ENCODE measurements around the gene CASZ1. TPM values are rescaled to one million over a fixed set of nuclear protein-coding genes. Genes with fewer than 3 reads are reported as not detected.

The CASZ1 gene
- total RNA-seq, 2 donors from 2014 or later: 44.3 to 50.3 TPM

DNA sequence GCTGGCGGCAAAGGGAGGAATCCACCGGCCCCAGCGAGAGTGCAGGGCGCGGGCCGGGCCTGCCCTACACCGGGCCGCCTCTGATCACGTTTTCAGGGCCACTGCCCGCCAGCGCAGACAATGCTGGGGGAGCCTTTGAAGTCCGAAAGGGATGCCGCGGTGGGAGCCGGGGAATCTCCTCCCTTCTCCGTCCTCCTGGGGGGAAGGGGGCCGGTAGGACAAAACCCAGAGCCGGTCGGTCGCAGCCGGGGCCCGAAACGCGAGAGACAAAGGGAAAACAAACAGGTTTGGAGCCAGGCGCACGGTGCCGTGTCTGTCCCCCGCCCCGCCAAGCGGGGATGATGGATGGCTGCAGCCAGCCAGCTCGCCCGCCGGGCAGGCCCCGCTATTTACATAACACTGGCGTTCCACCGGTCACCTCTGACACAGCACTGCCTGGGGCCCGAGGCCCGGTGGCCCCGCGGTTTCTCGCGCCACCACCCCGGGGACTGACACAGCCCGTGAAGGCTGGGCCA, 92.0 kb downstream of the CASZ1 start:
- Histone ChIP-seq H3K27me3 (no peaks in the 10 kb centered on the region), H3K36me3 (no peaks in the 10 kb centered on the region), H3K4me3 (no peak overlapping the region), H3K9me3 (no peaks in the 10 kb centered on the region), H3K27ac (no peak overlapping the region), H3K4me1 (peaks cover 0 to 42% of the 10 kb centered on the region in 2 donors)
- DNase-seq (ENCODE audit: low spot score): no peak
- TF ChIP-seq, protein P1, sequence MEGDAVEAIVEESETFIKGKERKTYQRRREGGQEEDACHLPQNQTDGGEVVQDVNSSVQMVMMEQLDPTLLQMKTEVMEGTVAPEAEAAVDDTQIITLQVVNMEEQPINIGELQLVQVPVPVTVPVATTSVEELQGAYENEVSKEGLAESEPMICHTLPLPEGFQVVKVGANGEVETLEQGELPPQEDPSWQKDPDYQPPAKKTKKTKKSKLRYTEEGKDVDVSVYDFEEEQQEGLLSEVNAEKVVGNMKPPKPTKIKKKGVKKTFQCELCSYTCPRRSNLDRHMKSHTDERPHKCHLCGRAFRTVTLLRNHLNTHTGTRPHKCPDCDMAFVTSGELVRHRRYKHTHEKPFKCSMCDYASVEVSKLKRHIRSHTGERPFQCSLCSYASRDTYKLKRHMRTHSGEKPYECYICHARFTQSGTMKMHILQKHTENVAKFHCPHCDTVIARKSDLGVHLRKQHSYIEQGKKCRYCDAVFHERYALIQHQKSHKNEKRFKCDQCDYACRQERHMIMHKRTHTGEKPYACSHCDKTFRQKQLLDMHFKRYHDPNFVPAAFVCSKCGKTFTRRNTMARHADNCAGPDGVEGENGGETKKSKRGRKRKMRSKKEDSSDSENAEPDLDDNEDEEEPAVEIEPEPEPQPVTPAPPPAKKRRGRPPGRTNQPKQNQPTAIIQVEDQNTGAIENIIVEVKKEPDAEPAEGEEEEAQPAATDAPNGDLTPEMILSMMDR (IDR thresholded peaks at IDR 0.05): no peak

DNA sequence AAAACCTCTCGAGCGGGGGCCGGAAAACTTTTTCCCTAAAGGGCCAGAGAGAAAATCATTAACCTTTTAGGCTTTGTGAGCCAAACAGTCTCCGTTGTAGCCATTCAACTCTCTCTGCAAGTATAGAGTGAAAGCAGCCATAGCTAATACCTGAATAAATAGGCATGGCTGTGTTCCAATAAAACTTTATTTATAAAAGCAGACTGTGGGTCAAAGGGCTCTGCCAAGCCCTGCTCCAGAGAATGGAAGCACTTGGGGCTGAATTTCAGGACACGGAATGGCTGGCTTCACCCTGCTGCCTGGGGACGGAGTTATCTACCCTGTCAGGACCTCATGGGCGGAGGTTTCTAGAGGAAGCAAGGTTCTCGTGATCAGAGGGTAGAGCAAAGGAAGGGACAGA, 92.7 kb downstream of the CASZ1 start:
- no peak overlapping the region for H3K4me3 ChIP-seq
- DNase-seq (ENCODE audit: low spot score): no peak
- H3K27me3 ChIP-seq: no peaks in the 10 kb centered on the region
- TF ChIP-seq, protein P1 (IDR thresholded peaks at IDR 0.05): no peak
- no peaks in the 10 kb centered on the region for H3K36me3 ChIP-seq
- H3K4me1 ChIP-seq: peaks cover 0 to 42% of the 10 kb centered on the region in 2 donors
- no peaks in the 10 kb centered on the region for H3K9me3 ChIP-seq
- H3K27ac ChIP-seq: no peak overlapping the region

DNA sequence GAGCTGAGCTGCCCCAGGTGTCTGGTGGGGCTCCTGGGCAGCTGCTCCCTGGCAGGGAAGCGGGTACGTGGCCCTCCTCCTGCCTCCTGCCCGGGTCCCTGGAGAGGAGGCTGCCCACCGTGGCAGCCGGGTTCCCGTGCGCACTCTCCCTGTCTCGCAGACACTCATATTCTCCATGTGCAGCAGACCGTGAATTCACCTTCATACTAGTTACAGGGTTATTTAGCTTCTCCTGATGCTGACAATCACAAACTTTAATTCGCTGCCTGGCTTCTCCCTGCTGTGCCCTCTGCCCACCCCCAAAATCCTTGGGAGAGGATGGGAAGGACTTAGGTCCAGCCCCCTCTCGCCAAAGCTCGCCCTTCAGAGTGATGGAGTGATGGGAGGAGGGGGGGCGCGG, 95.3 kb downstream of the CASZ1 start:
- no peaks in the 10 kb centered on the region for H3K36me3 ChIP-seq
- DNase-seq (ENCODE audit: low spot score): no peak
- peak overlapping the region in 1 of 2 donors; percentile 21 for H3K27ac ChIP-seq
- no peak overlapping the region for H3K4me3 ChIP-seq
- H3K4me1 ChIP-seq: peaks cover 0 to 33% of the 10 kb centered on the region in 2 donors
- TF ChIP-seq, protein P1 (IDR thresholded peaks at IDR 0.05): no peak
- no peaks in the 10 kb centered on the region for H3K27me3 ChIP-seq
- no peaks in the 10 kb centered on the region for H3K9me3 ChIP-seq

DNA sequence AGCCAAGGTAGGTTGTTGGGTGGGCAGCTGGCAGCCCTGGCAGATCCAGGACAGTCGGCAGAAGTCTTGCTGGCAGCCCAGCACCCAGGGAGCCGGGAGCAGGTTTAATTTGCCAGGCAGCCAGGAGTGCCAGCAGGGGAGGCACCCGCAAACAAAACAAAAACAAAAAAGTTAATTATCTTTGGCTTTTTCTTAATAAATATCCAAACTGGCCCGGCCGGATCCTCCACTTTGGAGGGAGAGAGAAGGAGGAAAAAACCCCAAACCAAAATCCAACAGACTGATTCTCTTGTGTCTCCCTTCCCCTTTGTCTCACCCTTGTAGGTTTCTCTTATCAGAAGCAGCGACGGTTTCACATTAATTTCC, 97.0 kb downstream of the CASZ1 start:
- no peak for DNase-seq (ENCODE audit: low spot score)
- H3K36me3 ChIP-seq: no peaks in the 10 kb centered on the region
- no peak overlapping the region for H3K4me3 ChIP-seq
- peak overlapping the region; percentile 45 to 53 for H3K27ac ChIP-seq
- no peaks in the 10 kb centered on the region for H3K27me3 ChIP-seq
- H3K4me1 ChIP-seq: peaks cover 0 to 42% of the 10 kb centered on the region in 2 donors
- TF ChIP-seq, protein P1 (IDR thresholded peaks at IDR 0.05): no peak
- H3K9me3 ChIP-seq: no peaks in the 10 kb centered on the region

DNA sequence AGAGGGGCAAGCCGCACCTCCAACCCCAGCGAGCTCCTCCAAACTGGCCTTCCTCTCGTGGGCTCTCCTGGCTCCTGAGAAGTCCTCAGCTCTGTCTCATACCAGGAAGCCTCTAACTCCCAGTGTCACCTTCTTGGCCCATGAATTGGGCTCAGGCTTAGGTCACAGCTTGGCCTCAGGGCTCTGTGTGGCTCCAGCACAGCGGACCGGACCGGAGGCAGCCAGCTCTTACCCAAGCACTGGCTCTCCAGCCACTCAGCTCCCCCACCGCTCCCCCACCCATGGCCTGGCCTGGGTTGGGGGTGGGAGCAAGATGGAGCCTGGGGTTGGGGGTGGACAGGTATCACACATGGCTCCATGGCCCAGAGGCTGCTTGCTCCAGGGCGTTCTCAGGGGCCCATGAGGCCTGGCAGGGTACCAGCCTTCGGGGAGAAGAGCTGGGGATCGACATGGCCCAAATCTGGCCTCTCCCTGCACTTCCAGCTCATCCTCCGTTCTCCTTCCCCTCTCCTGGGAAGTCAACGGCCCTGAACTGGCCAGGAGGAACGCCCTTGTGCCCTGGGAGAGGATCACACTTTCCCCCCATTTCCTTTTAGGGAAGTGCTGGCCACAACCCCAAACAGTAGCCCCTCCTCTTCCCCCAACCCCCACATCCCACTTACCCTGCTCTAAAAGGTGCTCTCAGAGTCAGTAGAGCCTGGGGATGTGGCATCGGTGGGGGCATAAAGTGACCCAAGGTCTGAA, 97.5 kb downstream of the CASZ1 start:
- peak overlapping the region; percentile 45 to 53 for H3K27ac ChIP-seq
- peaks cover 0 to 42% of the 10 kb centered on the region in 2 donors for H3K4me1 ChIP-seq
- TF ChIP-seq, protein P1 (IDR thresholded peaks at IDR 0.05): no peak

More for the DNA sequence above, 97.5 kb downstream of the CASZ1 start:
- Histone ChIP-seq H3K9me3 (no peaks in the 10 kb centered on the region), H3K4me3 (no peak overlapping the region), H3K27me3 (no peaks in the 10 kb centered on the region), H3K36me3 (no peaks in the 10 kb centered on the region)
- DNase-seq (ENCODE audit: low spot score): no peak
